SK-N-SH treated with all-trans-retinoic acid at 6 μM for 48 hours (cell line): Measurements from ENCODE around the gene KLHL6.
"Not testable (repeated sequence)": the region's sequence is repeated elsewhere in the genome, so short reads cannot be mapped to it uniquely, and the experiment has no call there.

Source experiments
- ATAC-seq: fragments of 200-7000 bp; cut with Tn5 transposase; 3 replicates; pipeline ENCODE4 v1.9.1; 2020; ENCODE audit warnings: mild to moderate bottlenecking, moderate library complexity
- BACH2 ChIP-seq: fragments of 250-450 bp; sonication (Bioruptor Pico); IDR thresholded peaks from 2 replicates; pipeline ENCODE4 v1.9.0; 2021; ENCODE audit warnings: mild to moderate bottlenecking, borderline replicate concordance
- CREB5 ChIP-seq: fragments of 250-450 bp; sonication (Bioruptor Pico); IDR thresholded peaks from 2 replicates; pipeline ENCODE4 v1.5.1; 2020; ENCODE audit warnings: low read depth, mild to moderate bottlenecking, moderate library complexity
- CSDC2 ChIP-seq: fragments of 250-450 bp; sonication (Bioruptor Pico); IDR thresholded peaks from 2 replicates; pipeline ENCODE4 v1.5.0; 2020; ENCODE audit warnings: mild to moderate bottlenecking, moderate library complexity
- CSRNP3 ChIP-seq: fragments of 250-450 bp; sonication (Bioruptor Pico); IDR thresholded peaks from 2 replicates; pipeline ENCODE4 v1.5.1; 2021; ENCODE audit warnings: mild to moderate bottlenecking, moderate library complexity
- ESRRG ChIP-seq: fragments of 250-450 bp; sonication (Bioruptor Pico); IDR thresholded peaks from 2 replicates; pipeline ENCODE4 v1.6.1; 2021; ENCODE audit warnings: mild to moderate bottlenecking
- ISL1 ChIP-seq: fragments of 250-450 bp; sonication (Bioruptor Pico); IDR thresholded peaks from 2 replicates; pipeline ENCODE4 v2.1.2; 2022; ENCODE audit warnings: mild to moderate bottlenecking, moderate library complexity
- OSR1 ChIP-seq: fragments of 250-450 bp; sonication (Bioruptor Pico); IDR thresholded peaks from 2 replicates; pipeline ENCODE4 v1.8.0; 2022; ENCODE audit warnings: moderate library complexity, mild to moderate bottlenecking, inconsistent platforms
- PATZ1 ChIP-seq: fragments of 250-450 bp; sonication (Bioruptor Pico); IDR thresholded peaks from 2 replicates; pipeline ENCODE4 v1.8.0; 2020; ENCODE audit warnings: mild to moderate bottlenecking, moderate library complexity, borderline replicate concordance
- POU6F1 ChIP-seq: fragments of 250-450 bp; sonication (Bioruptor Pico); IDR thresholded peaks from 2 replicates; pipeline ENCODE4 v1.8.0; 2021; ENCODE audit warnings: low read depth, mild to moderate bottlenecking, moderate library complexity, borderline replicate concordance
- RARB ChIP-seq: fragments of 250-450 bp; sonication (Bioruptor Pico); IDR thresholded peaks from 2 replicates; pipeline ENCODE4 v1.8.0; 2021; ENCODE audit warnings: mild to moderate bottlenecking, moderate library complexity
- SNAI2 ChIP-seq: fragments of 250-450 bp; sonication (Bioruptor Pico); IDR thresholded peaks from 2 replicates; pipeline ENCODE4 v1.5.0; 2020; ENCODE audit warnings: mild to moderate bottlenecking, moderate library complexity
- TCF4 ChIP-seq: fragments of 250-450 bp; sonication (Bioruptor Pico); IDR thresholded peaks from 2 replicates; pipeline ENCODE4 v1.8.0; 2021; ENCODE audit warnings: mild to moderate bottlenecking, moderate library complexity, borderline replicate concordance
- TOX ChIP-seq: fragments of 250-450 bp; sonication (Bioruptor Pico); IDR thresholded peaks from 2 replicates; pipeline ENCODE4 v1.8.0; 2021; ENCODE audit warnings: mild to moderate bottlenecking, moderate library complexity, borderline replicate concordance
- TSHZ2 ChIP-seq: fragments of 250-450 bp; sonication (Bioruptor Pico); IDR thresholded peaks from 2 replicates; pipeline ENCODE4 v1.5.0; 2020; ENCODE audit warnings: mild to moderate bottlenecking, moderate library complexity
- ZC3H10 ChIP-seq: fragments of 250-450 bp; sonication (Bioruptor Pico); IDR thresholded peaks from 2 replicates; pipeline ENCODE4 v1.5.1; 2021; ENCODE audit warnings: mild to moderate bottlenecking, moderate library complexity
- ZNF565 ChIP-seq: fragments of 450-650 bp; formaldehyde crosslinking; conservative IDR thresholded peaks from 2 replicates; pipeline ENCODE4 v1.5.0; 2020; ENCODE audit warnings: low read depth, mild to moderate bottlenecking, moderate library complexity
- ZNF70 ChIP-seq: fragments of 450-650 bp; formaldehyde crosslinking; IDR thresholded peaks from 2 replicates; pipeline ENCODE4 v1.5.0; 2020; ENCODE audit warnings: mild to moderate bottlenecking, moderate library complexity
- ZNF8 ChIP-seq: fragments of 450-650 bp; formaldehyde crosslinking; IDR thresholded peaks from 2 replicates; pipeline ENCODE4 v1.5.0; 2020; ENCODE audit warnings: mild to moderate bottlenecking, moderate library complexity

KLHL6 gene

GRCh38 chr3:183514021-183514420, 41.5 kb downstream of the KLHL6 start:
- ATAC-seq, result no peak
- TF ChIP-seq ZNF8 (CRISPR knock-in tag), result no peak

- TF ChIP-seq SNAI2 (CRISPR knock-in tag) (no peak), RARB (CRISPR knock-in tag) (no peak), TCF4 (CRISPR knock-in tag) (no peak), ESRRG (CRISPR knock-in tag) (no peak), CREB5 (no peak), ZNF565 (CRISPR knock-in tag) (no peak), BACH2 (CRISPR knock-in tag) (no peak), ISL1 (CRISPR knock-in tag) (no peak), ZNF70 (CRISPR knock-in tag) (no peak), POU6F1 (CRISPR knock-in tag) (no peak), TSHZ2 (no peak), ZC3H10 (no peak), CSRNP3 (CRISPR knock-in tag) (no peak), TOX (CRISPR knock-in tag) (no peak), PATZ1 (no peak), OSR1 (CRISPR knock-in tag) (no peak), CSDC2 (CRISPR knock-in tag) (no peak)
- ATAC-seq, result no peak
These were observed 42.3 kb downstream of the KLHL6 start for GRCh38 chr3:183513046-183513706.

- not testable (repeated sequence) for ATAC-seq
These were observed 44.0 kb downstream of the KLHL6 start for GRCh38 chr3:183511286-183512131.

GRCh38 chr3:183508821-183509220, 46.7 kb downstream of the KLHL6 start:
- TF ChIP-seq ISL1 (CRISPR knock-in tag) (no peak), ESRRG (CRISPR knock-in tag) (no peak), CSDC2 (CRISPR knock-in tag) (no peak), RARB (CRISPR knock-in tag) (no peak)
- no peak for ATAC-seq
